Activated T-cell treated with anti-CD3 and anti-CD28 coated beads for 4 hours (primary cell): ENCODE data around the gene TBX2.

Source experiments
- DNase-seq: peaks from one replicate; pipeline ENCODE4 v3.0.0-alpha.2; 2020

The TBX2 gene

GRCh38 chr17:61369751-61370150 lies 29.9 kb upstream of the TBX2 start:
- no peak for DNase-seq

GRCh38 chr17:61371179-61371578 lies 28.5 kb upstream of the TBX2 start:
- DNase-seq, result no peak

GRCh38 chr17:61371606-61372005 lies 28.0 kb upstream of the TBX2 start:
- DNase-seq, result no peak

GRCh38 chr17:61372436-61372835 lies 27.2 kb upstream of the TBX2 start:
- no peak for DNase-seq

GRCh38 chr17:61376931-61377838 lies 22.5 kb upstream of the TBX2 start:
- DNase-seq, result no peak

- no peak for DNase-seq
Measured at GRCh38 chr17:61378658-61379456, 20.8 kb upstream of the TBX2 start.

- DNase-seq, result no peak
Measured at GRCh38 chr17:61379457-61380216, 20.0 kb upstream of the TBX2 start.

- no peak for DNase-seq
Measured at GRCh38 chr17:61380217-61380835, 19.3 kb upstream of the TBX2 start.

GRCh38 chr17:61380836-61381525 lies 18.7 kb upstream of the TBX2 start:
- no peak for DNase-seq

- no peak for DNase-seq
Measured at GRCh38 chr17:61381537-61381936, 18.1 kb upstream of the TBX2 start.

GRCh38 chr17:61382796-61383688 lies 16.6 kb upstream of the TBX2 start:
- DNase-seq, result no peak

- DNase-seq, result no peak
Measured at GRCh38 chr17:61383689-61384201, 15.9 kb upstream of the TBX2 start.

- no peak for DNase-seq
Measured at GRCh38 chr17:61384354-61384691, 15.3 kb upstream of the TBX2 start.

GRCh38 chr17:61384692-61385576 lies 14.7 kb upstream of the TBX2 start:
- DNase-seq, result no peak

GRCh38 chr17:61385577-61386236 lies 13.9 kb upstream of the TBX2 start:
- DNase-seq, result no peak

GRCh38 chr17:61386251-61386650 lies 13.4 kb upstream of the TBX2 start:
- DNase-seq, result no peak

GRCh38 chr17:61387011-61387410 lies 12.6 kb upstream of the TBX2 start:
- no peak for DNase-seq

GRCh38 chr17:61387511-61388305 lies 11.9 kb upstream of the TBX2 start:
- no peak for DNase-seq
